GM12874 (cell line): Measurements from ENCODE around the gene CERS3.

ENCODE experiments used
- TF ChIP-seq, protein P1 (sequence below): IDR thresholded peaks from 2 replicates; pipeline ENCODE4 v1.5.1; 2011; ENCODE audit warnings: low read depth, mild to moderate bottlenecking, control low read depth, low read length, moderate library complexity; ENCODE audit not compliant: insufficient read depth

The CERS3 gene

DNA sequence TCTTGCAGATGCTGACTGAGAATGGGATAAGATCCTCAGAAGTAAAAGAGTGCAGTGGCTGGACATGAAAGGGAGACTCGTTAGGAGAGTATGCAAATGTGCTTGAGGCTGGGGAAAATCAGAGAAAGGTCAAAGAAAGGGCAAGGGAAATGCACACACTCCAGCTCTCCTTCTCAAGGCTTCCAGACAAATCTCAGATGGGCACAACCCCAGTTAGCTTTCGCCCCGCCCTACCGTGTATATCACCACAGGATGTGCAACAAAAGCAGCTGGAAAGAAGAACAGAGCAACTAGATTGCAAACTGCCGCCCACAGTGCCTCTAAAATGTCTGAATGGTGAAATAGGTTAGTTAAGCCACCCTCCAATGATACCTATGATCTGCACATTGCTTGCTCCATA, 63.9 kb downstream of the CERS3 start:
- TF ChIP-seq, protein P1, sequence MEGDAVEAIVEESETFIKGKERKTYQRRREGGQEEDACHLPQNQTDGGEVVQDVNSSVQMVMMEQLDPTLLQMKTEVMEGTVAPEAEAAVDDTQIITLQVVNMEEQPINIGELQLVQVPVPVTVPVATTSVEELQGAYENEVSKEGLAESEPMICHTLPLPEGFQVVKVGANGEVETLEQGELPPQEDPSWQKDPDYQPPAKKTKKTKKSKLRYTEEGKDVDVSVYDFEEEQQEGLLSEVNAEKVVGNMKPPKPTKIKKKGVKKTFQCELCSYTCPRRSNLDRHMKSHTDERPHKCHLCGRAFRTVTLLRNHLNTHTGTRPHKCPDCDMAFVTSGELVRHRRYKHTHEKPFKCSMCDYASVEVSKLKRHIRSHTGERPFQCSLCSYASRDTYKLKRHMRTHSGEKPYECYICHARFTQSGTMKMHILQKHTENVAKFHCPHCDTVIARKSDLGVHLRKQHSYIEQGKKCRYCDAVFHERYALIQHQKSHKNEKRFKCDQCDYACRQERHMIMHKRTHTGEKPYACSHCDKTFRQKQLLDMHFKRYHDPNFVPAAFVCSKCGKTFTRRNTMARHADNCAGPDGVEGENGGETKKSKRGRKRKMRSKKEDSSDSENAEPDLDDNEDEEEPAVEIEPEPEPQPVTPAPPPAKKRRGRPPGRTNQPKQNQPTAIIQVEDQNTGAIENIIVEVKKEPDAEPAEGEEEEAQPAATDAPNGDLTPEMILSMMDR: no peak

DNA sequence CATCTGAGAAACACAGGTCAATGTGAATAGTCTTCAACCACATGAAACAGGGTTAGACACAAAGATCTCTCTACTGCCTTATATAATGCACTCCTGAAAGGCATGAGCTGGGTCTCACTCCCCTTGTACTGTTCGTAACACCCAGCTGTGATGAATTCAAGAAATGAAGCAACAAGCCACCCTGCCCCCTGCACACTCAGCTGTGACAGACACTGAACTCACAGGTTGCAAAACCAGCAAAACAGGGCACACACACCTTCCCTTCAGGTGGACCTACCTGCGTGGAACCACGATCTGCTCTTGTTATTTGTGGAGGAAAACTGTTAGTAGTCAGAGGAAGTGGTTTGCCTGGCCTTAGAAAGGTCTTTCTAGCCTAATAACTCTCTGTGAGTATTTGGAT, 64.5 kb downstream of the CERS3 start:
- TF ChIP-seq, protein P1: no peak

DNA sequence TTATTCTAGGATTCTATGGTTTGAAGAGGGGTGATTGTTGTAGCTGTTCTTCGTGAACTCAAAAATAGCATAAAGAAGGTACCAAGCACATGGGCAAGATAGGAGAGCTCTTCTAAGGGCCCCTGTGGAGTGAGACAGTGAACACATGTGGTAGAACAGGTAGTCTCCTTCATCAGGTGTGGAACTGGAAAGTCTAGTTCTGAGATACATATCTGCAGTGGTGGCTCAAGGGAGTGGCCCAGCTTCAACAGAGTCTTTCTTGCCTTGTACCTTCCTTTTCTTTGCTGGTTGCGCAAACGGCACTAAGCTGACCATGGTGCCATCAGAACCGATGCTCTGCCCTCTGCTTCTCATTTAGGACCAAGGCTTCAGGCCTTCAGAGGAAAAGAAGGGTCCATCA, 65.2 kb downstream of the CERS3 start:
- TF ChIP-seq, protein P1: no peak

DNA sequence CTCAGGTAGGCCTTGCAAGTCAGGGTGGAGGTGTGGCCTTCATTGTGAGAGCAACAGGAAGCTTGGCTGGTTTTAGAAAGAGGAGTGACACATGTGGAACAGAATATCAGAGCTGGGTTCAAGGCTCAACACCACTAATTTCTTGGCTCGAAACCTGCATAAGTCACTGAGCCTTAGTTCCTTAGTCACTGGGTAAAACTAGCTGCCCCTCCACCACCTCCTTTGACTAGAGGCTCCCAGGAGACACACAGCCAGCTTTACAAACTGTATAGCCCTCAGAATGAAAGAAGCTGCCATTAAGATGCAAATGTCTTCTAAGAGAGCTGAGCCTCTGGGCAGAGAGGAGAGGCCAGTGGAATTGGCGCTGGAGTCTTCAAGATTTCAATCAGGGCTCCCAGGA, 67.7 kb downstream of the CERS3 start:
- TF ChIP-seq, protein P1: no peak

DNA sequence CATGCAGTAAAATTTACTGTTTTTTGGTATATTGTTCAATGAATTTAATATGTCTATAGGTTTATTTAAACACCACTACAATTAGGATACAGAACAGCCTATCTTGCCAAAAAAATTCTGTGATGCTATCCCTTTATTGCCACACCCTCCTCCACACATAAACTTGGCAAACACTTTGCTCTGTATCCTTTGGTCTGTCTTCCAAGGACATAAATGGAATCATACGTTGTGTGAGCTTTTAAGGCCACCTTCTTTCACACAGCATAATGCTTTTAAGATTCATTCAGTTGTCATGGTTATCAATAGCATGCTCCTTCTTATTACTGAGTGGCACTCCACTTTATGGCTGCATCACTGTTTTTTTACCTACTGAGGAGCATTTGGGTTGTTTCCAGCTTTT, 71.5 kb downstream of the CERS3 start:
- TF ChIP-seq, protein P1: no peak

DNA sequence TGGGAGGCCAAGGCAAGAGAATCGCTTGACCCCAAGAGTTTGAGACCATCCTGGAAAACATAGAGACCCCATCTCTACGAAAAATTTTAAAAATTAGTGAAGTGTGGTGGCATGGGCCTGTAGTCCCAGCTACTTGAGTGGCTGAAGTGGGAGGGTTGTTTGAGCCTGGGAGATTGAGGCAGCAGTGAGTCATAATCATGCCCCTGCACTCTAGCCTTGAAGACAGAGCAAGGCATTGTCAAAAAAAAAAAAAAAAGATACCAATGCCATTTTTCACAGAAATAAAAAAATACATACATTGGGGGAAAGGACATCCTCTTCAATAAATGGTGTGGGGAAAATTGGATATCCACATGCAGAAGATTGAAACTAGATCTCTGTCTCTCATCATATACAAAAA, 74.6 kb downstream of the CERS3 start:
- TF ChIP-seq, protein P1: no peak

DNA sequence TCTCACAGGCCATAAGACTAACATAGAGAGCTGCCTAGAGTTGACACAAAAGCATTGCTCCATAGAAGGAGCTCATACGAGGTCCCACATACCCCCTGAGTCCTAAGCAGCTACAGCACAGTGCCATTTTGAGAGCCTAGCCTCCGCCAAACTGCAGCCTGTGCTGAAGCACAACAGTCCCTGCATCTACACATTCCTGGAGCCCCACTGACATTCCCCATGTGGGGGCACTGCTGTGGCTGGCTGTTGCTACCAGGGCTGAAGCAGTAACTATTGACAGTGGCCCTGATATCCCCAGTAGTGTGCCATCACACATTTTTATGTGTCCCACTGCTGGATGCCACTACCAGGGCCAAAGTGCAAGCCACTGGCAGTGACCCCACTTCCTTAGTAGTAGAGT, 80.3 kb downstream of the CERS3 start:
- TF ChIP-seq, protein P1: no peak

DNA sequence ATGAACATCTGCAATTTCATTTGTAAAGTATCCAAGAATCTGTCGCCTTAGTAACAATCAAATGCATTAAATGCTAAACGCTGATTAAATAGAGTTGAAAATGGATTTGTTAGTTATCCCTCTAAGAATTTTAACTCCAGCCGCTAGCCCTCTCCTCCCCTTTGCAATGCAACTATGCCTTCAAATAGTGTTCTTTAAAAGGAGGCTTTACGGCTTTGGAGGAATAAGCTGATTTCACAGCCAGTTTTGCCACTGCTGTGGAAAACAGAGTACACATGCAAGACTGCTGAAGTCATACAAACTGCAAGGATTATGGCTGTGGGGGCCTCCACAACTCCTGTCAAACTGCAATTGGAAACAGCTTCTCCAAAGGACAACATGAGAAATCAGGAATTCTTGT, 89.2 kb downstream of the CERS3 start:
- TF ChIP-seq, protein P1: no peak
